ENCODE data around the gene AQP6. TPM values are rescaled to one million over a fixed set of nuclear protein-coding genes. Genes with fewer than 3 reads are reported as not detected.

The AQP6 gene
- total RNA-seq, 2 donors from 2014 or later: 0.40 TPM; not detected in 1

- no peak for DNase-seq (ENCODE audit: low spot score)
- H3K36me3 ChIP-seq: no peaks in the 10 kb centered on the region
- WGBS: 82% methylated on average over 2 of the region's 2 CpGs
- no peak for TF ChIP-seq POLR2A (IDR thresholded peaks at IDR 0.05)
- no peak for TF ChIP-seq POLR2AphosphoS5 (IDR thresholded peaks at IDR 0.05)
- TF ChIP-seq, protein P1, sequence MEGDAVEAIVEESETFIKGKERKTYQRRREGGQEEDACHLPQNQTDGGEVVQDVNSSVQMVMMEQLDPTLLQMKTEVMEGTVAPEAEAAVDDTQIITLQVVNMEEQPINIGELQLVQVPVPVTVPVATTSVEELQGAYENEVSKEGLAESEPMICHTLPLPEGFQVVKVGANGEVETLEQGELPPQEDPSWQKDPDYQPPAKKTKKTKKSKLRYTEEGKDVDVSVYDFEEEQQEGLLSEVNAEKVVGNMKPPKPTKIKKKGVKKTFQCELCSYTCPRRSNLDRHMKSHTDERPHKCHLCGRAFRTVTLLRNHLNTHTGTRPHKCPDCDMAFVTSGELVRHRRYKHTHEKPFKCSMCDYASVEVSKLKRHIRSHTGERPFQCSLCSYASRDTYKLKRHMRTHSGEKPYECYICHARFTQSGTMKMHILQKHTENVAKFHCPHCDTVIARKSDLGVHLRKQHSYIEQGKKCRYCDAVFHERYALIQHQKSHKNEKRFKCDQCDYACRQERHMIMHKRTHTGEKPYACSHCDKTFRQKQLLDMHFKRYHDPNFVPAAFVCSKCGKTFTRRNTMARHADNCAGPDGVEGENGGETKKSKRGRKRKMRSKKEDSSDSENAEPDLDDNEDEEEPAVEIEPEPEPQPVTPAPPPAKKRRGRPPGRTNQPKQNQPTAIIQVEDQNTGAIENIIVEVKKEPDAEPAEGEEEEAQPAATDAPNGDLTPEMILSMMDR (IDR thresholded peaks at IDR 0.05): no peak
- intact Hi-C loops (cut with DNase I): no loop called here
- H3K27me3 ChIP-seq (replicated peaks; ENCODE audit: insufficient read depth): no peaks in the 10 kb centered on the region
- H3K27ac ChIP-seq: no peak overlapping the region
- no peak overlapping the region for H3K4me3 ChIP-seq
- no peaks in the 10 kb centered on the region for H3K4me1 ChIP-seq (replicated peaks)
- H3K9me3 ChIP-seq: no peaks in the 10 kb centered on the region
Observed at GRCh38 chr12:50013361-50014147, 40.8 kb downstream of the AQP6 start.

GRCh38 chr12:50014342-50014741, 41.6 kb downstream of the AQP6 start:
- 96% methylated on average over 3 of the region's 3 CpGs for WGBS
- no peak overlapping the region for H3K4me3 ChIP-seq
- H3K27ac ChIP-seq: no peak overlapping the region
- H3K4me1 ChIP-seq (replicated peaks): no peaks in the 10 kb centered on the region
- no peaks in the 10 kb centered on the region for H3K9me3 ChIP-seq
- intact Hi-C loops (cut with DNase I): no loop called here
- TF ChIP-seq POLR2A (IDR thresholded peaks at IDR 0.05): no peak
- TF ChIP-seq POLR2AphosphoS5 (IDR thresholded peaks at IDR 0.05): no peak
- TF ChIP-seq, protein P1 (IDR thresholded peaks at IDR 0.05): no peak
- no peaks in the 10 kb centered on the region for H3K36me3 ChIP-seq
- DNase-seq (ENCODE audit: low spot score): no peak
- no peaks in the 10 kb centered on the region for H3K27me3 ChIP-seq (replicated peaks; ENCODE audit: insufficient read depth)

DNA sequence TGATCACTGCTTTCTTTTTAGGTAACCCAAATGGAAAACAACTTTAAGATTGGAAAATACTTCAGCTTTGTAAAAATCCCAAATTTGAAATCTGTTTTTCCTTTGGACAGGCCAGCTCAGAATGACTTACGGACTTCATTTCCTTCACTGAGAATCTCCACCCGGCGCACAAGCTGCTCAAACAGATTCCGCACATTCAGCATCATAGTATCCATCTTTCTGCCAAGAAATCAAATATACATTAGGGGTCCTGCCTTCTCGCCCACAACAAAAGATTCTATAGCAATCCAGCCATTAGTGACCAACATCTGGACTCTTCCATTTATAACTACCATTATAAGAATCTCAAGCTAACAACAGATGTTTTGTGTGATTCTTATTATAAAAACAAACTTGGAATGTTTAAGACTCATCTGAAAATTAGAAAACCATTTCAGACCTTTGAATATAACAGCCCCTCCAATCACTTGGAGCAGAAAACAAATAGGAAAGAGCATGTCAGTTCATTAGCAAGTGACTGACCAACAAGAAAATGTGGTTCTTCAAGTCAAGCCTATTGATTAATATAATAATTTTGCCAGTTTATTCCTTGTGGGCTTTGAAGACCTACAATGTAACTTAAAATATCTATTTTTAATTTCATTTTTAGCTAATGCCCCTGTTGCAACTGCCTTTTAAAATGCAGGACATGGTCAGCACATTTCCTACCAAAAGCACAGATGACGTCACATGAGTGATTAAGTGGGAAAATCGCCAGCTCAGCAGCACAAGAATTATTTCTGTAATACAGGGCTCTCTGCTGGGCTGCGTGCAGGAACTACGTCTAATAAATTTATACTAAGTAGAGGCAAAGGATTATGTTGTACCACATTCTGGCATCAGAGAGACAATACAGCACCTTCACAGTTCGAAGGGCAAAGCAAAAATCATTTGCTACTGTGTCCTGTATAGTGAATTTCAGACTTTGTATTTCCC, 44.0 kb downstream of the AQP6 start:
- Histone ChIP-seq H3K9me3 (no peaks in the 10 kb centered on the region), H3K4me3 (no peak overlapping the region), H3K4me1 (replicated peaks) (no peaks in the 10 kb centered on the region), H3K27me3 (replicated peaks; ENCODE audit: insufficient read depth) (no peaks in the 10 kb centered on the region), H3K27ac (no peak overlapping the region), H3K36me3 (no peaks in the 10 kb centered on the region)
- DNase-seq (ENCODE audit: low spot score): no peak
- TF ChIP-seq POLR2AphosphoS5 (IDR thresholded peaks at IDR 0.05): no peak
- TF ChIP-seq POLR2A (IDR thresholded peaks at IDR 0.05): no peak
- TF ChIP-seq, protein P1 (IDR thresholded peaks at IDR 0.05): no peak
- WGBS: 70% methylated on average over 10 of the region's 10 CpGs
- intact Hi-C loops (cut with DNase I): loop anchor here (5.0 kb wide), 1 partner anchor 44 kb away; the partner anchor contains the start of gene AQP6

DNA sequence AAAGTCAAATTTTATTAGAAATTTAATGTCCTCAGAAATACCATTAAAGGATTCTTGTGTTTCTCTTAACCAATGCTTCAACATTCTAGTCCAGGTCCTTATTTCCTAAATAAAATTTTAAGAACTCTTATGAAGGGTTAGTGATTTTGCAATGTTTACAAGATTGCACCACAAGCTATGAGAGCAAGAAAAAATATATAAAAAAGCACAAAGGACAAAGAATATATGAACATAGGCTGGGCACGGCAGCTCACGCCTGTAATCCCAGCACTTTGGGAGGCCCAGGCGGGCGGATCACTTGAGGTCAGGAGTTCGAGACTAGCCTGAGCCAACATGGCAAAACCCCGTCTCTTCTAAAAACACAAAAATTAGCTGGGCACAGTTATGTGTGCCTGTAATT, 44.9 kb downstream of the AQP6 start:
- no peaks in the 10 kb centered on the region for H3K36me3 ChIP-seq
- H3K27ac ChIP-seq: no peak overlapping the region
- H3K4me3 ChIP-seq: no peak overlapping the region
- no peaks in the 10 kb centered on the region for H3K4me1 ChIP-seq (replicated peaks)
- H3K9me3 ChIP-seq: no peaks in the 10 kb centered on the region
- intact Hi-C loops (cut with DNase I): loop anchor here (5.0 kb wide), 1 partner anchor 45 kb away; the partner anchor contains the start of gene AQP6
- TF ChIP-seq, protein P1 (IDR thresholded peaks at IDR 0.05): no peak
- TF ChIP-seq POLR2A (IDR thresholded peaks at IDR 0.05) (no peak), POLR2AphosphoS5 (IDR thresholded peaks at IDR 0.05) (no peak)
- no peaks in the 10 kb centered on the region for H3K27me3 ChIP-seq (replicated peaks; ENCODE audit: insufficient read depth)
- WGBS: 72% methylated on average over 6 of the region's 6 CpGs
- no peak for DNase-seq (ENCODE audit: low spot score)
